ENCODE data around the gene SPDYE3. TPM values are rescaled to one million over a fixed set of nuclear protein-coding genes. Genes with fewer than 3 reads are reported as not detected.

Gene SPDYE3
- total RNA-seq, 2 donors from 2014 or later: not detected

DNA sequence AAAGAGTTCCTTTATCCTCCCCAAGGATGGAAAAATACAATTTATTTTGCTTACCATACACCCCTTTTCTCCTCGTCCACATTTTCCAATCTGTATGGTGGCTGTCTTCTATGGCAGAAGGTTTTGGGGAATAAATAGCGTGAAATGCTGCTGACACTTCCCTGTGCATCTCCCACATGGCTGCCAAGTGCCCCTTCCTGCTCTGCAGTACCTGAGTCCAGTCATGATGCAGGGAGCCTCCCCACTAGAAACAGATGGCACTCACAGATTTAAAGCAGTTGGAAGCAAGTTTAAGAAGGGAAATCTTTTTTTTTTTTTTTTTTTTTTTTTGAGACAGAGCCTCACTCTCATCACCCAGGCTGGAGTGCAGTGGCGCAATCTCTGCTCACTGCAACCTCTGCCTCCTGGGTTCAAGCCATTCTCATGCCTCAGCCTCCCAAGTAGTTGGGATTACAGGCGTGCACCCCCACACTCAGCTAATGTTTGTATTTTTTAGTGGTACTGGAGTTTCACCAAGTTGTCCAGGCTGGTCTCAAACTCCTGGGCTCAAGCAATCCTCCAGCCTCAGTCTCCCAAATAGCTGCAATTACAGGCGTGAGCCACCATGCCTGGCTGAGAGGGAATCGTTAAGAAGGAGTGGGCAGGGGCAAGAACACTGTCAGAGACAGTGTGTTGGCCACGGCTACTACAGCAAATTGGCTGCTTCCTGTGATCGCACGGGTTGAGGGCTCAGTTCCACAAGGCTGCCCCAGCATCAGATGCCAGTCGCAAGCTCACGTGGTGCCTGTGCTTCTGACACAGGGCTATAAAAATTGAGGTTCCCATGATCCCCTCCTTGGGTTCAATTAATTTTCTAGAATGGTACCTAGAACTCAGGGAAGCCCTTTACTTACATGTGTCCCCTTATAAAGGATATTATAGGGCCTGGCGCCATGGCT lies 60.4 kb downstream of the SPDYE3 start:
- TF ChIP-seq CTCF (IDR thresholded peaks at IDR 0.05): no peak
- Histone ChIP-seq H3K9ac (ENCODE audit: low read depth in 2 of 2, low read length in 2 of 2) (no peak overlapping the region), H3K36me3 (no peaks in the 10 kb centered on the region), H3K9me3 (no peaks in the 10 kb centered on the region), H3K4me3 (no peak overlapping the region), H3K27me3 (no peaks in the 10 kb centered on the region), H3K4me1 (no peaks in the 10 kb centered on the region), H3K27ac (no peak overlapping the region)
- no peak for DNase-seq
- intact Hi-C loops (cut with DNase I): no loop called here

- Histone ChIP-seq H3K27ac (peak overlapping the region; percentile 65), H3K9ac (ENCODE audit: low read depth in 2 of 2, low read length in 2 of 2) (no peak overlapping the region), H3K4me3 (no peak overlapping the region), H3K27me3 (no peaks in the 10 kb centered on the region), H3K4me1 (no peaks in the 10 kb centered on the region), H3K36me3 (no peaks in the 10 kb centered on the region), H3K9me3 (no peaks in the 10 kb centered on the region)
- intact Hi-C loops (cut with DNase I): no loop called here
- TF ChIP-seq CTCF (IDR thresholded peaks at IDR 0.05): no peak
- DNase-seq: peak; percentile 43
Measured at GRCh38 chr7:100369105-100369504, 61.6 kb downstream of the SPDYE3 start.

- TF ChIP-seq CTCF (IDR thresholded peaks at IDR 0.05): no peak
- DNase-seq: no peak
- H3K9ac ChIP-seq (ENCODE audit: low read depth in 2 of 2, low read length in 2 of 2): no peak overlapping the region
- H3K9me3 ChIP-seq: no peaks in the 10 kb centered on the region
- no peaks in the 10 kb centered on the region for H3K4me1 ChIP-seq
- intact Hi-C loops (cut with DNase I): no loop called here
- no peaks in the 10 kb centered on the region for H3K27me3 ChIP-seq
- H3K36me3 ChIP-seq: no peaks in the 10 kb centered on the region
- H3K27ac ChIP-seq: no peak overlapping the region
- no peak overlapping the region for H3K4me3 ChIP-seq
Measured at GRCh38 chr7:100370303-100370702, 62.8 kb downstream of the SPDYE3 start.

GRCh38 chr7:100370746-100371145 lies 63.2 kb downstream of the SPDYE3 start:
- Histone ChIP-seq H3K9ac (ENCODE audit: low read depth in 2 of 2, low read length in 2 of 2) (no peak overlapping the region), H3K27me3 (no peaks in the 10 kb centered on the region), H3K9me3 (no peaks in the 10 kb centered on the region), H3K4me1 (no peaks in the 10 kb centered on the region), H3K36me3 (no peaks in the 10 kb centered on the region), H3K4me3 (no peak overlapping the region), H3K27ac (no peak overlapping the region)
- intact Hi-C loops (cut with DNase I): no loop called here
- no peak for DNase-seq
- TF ChIP-seq CTCF (IDR thresholded peaks at IDR 0.05): no peak

DNA sequence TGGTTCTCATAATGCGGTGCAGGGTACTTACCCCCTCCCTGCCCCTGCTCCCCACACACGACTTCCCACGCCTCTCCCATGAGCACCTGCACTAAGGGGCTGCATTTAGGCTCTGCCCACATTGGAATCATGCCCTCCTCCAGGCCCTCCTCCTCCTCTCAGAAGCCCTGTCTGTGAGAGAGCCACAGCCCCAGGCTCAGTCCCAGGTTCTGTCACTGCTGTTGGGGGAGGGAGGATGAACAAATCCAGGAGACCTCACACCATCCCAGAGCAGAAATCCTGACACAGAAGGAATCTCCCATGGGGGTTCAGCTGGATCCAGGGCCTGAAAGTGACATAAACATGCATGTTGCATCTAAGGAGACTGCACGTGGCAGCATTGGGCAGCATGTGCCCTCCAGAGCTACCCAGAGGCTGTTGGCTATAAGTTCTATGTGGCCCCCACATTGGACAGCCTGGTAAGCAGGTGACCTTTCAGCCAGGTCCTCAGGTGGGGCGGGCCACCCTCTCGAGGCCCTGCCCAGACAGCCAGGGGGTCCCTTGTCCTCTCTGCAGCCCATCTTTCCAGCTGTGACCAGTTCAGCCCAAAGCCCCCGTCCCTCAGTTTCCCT lies 64.2 kb downstream of the SPDYE3 start:
- no peak overlapping the region for H3K4me3 ChIP-seq
- intact Hi-C loops (cut with DNase I): no loop called here
- no peak overlapping the region for H3K27ac ChIP-seq
- H3K4me1 ChIP-seq: no peaks in the 10 kb centered on the region
- no peak overlapping the region for H3K9ac ChIP-seq (ENCODE audit: low read depth in 2 of 2, low read length in 2 of 2)
- no peak for TF ChIP-seq CTCF (IDR thresholded peaks at IDR 0.05)
- H3K9me3 ChIP-seq: no peaks in the 10 kb centered on the region
- no peaks in the 10 kb centered on the region for H3K27me3 ChIP-seq
- no peaks in the 10 kb centered on the region for H3K36me3 ChIP-seq
- DNase-seq: no peak

Other genes with a start within 250 kb of the SPDYE3 start
- 10 to 100 TPM; 30.1 to 31.9 TPM for gene ZNF3, start 226.0 kb upstream of the SPDYE3 start, total RNA-seq
- 100 to 1,000 TPM in 1 of 2 donors, 10 to 100 TPM in 1; 67.3 to 110 TPM for gene COPS6, start 218.7 kb upstream of the SPDYE3 start, total RNA-seq
- 100 to 1,000 TPM in 1 of 2 donors, 10 to 100 TPM in 1; 68.1 to 241 TPM for gene MCM7, start 206.3 kb upstream of the SPDYE3 start, total RNA-seq
- 10 to 100 TPM; 17.8 to 23.6 TPM for gene AP4M1, start 206.1 kb upstream of the SPDYE3 start, total RNA-seq
- gene TAF6, start 188.3 kb upstream of the SPDYE3 start, total RNA-seq: 10 to 100 TPM; 28.7 to 67.3 TPM
- 10 to 100 TPM in 1 of 2 donors, 1 to 10 TPM in 1; 8.4 to 10.6 TPM for gene CNPY4, start 188.1 kb upstream of the SPDYE3 start, total RNA-seq
- 1 to 10 TPM; 1.9 to 4.1 TPM for gene MBLAC1, start 180.7 kb upstream of the SPDYE3 start, total RNA-seq
- gene LAMTOR4, start 158.8 kb upstream of the SPDYE3 start, total RNA-seq: 100 to 1,000 TPM; 230 to 268 TPM
- gene TRAPPC14, start 149.0 kb upstream of the SPDYE3 start, total RNA-seq: 10 to 100 TPM; 40.3 to 69.5 TPM
- 10 to 100 TPM in 1 of 2 donors, 1 to 10 TPM in 1; 5.2 to 11.6 TPM for gene GAL3ST4, start 139.1 kb upstream of the SPDYE3 start, total RNA-seq
- 1 to 10 TPM; 4.0 to 7.6 TPM for gene GPC2, start 130.3 kb upstream of the SPDYE3 start, total RNA-seq
- gene STAG3, start 129.8 kb upstream of the SPDYE3 start, total RNA-seq: 1 to 10 TPM; 1.4 to 3.8 TPM
- 1 to 10 TPM in 1 of 2 donors, under 1 TPM in 1; 0.53 to 1.4 TPM for gene PVRIG, start 87.8 kb upstream of the SPDYE3 start, total RNA-seq
- gene PILRB, start 50.4 kb downstream of the SPDYE3 start, total RNA-seq: 10 to 100 TPM; 18.2 to 57.9 TPM
- 1 to 10 TPM; 1.2 to 3.1 TPM for gene PILRA, start 65.8 kb downstream of the SPDYE3 start, total RNA-seq
- gene ZCWPW1, start 121.0 kb downstream of the SPDYE3 start, total RNA-seq: 1 to 10 TPM; 1.1 to 1.3 TPM
- 10 to 100 TPM; 27.2 to 39.1 TPM for gene MEPCE, start 122.1 kb downstream of the SPDYE3 start, total RNA-seq
- gene PPP1R35, start 128.8 kb downstream of the SPDYE3 start, total RNA-seq: 10 to 100 TPM; 38.8 to 50.5 TPM
- gene SPACDR, start 156.6 kb downstream of the SPDYE3 start, total RNA-seq: under 1 TPM; 0.54 to 0.74 TPM
- gene TSC22D4, start 171.5 kb downstream of the SPDYE3 start, total RNA-seq: 10 to 100 TPM; 56.1 to 56.3 TPM
- under 1 TPM; 0.44 to 0.69 TPM for gene NYAP1, start 176.2 kb downstream of the SPDYE3 start, total RNA-seq
- gene AGFG2, start 231.5 kb downstream of the SPDYE3 start, total RNA-seq: 10 to 100 TPM; 81.3 to 97.4 TPM